Stimulated activated CD8-positive, alpha-beta memory T cell treated with anti-CD3 and anti-CD28 coated beads, Interleukin-4, amount 100 ng/mL, for 48 hours (primary cell): ENCODE measurements around the gene LETM1.

Experiments
- DNase-seq: peaks from one replicate; pipeline ENCODE4 v3.0.0-alpha.2; 2020

LETM1 gene

DNA sequence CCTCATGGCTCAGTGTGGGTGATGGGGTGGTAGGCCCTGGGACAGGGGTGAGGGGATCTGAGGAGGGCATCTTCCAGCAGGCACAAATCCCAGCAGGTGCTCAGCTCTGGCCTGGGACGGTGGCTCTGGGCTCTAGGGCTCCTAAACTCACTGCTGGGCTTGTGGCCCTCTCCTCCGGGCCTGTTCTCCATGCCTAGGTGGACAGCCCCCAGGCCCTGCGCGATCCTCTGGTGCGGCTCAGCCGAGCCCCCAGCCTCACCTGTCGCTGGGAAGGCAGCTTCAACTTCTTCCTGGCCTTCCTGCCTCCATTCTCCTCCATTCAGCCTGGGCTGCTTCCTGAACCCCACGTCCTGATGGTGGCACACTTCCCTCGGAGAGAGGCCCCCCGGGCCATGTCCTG, 82.2 kb downstream of the LETM1 start:
- no peak for DNase-seq

DNA sequence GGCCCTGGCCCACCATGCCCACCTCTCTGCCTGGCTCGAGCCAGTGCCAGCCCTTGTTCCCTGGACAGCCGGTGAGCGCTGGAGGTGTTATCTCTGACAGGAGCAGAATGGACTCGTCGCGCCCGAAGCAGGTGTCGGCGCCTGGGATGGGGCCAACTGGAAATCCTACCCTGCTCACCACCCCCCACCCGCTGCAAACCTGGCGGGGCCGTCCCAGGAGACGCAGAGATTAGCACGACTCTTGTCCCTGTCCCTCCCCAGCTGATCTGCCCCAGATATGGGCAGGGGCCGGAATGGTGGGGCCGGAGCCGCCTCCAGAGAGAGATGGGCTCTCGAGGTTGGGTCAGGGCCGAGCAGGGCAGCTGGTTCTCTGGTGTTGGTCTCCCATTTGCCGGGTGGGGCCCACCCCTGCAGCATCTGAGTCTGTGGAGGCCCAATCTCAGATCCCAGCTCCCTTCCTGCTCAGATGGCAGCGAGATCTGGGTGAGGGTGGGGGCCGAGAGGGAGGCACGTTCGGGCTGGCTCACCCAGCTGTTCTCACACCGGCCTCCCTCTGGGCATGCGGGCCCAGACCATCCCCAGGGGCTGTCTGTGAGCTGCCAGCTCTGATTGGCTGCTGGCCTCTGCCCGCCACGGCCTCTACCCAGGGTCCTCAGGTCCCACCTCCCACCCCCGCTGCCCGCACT, 83.0 kb downstream of the LETM1 start:
- no peak for DNase-seq

DNA sequence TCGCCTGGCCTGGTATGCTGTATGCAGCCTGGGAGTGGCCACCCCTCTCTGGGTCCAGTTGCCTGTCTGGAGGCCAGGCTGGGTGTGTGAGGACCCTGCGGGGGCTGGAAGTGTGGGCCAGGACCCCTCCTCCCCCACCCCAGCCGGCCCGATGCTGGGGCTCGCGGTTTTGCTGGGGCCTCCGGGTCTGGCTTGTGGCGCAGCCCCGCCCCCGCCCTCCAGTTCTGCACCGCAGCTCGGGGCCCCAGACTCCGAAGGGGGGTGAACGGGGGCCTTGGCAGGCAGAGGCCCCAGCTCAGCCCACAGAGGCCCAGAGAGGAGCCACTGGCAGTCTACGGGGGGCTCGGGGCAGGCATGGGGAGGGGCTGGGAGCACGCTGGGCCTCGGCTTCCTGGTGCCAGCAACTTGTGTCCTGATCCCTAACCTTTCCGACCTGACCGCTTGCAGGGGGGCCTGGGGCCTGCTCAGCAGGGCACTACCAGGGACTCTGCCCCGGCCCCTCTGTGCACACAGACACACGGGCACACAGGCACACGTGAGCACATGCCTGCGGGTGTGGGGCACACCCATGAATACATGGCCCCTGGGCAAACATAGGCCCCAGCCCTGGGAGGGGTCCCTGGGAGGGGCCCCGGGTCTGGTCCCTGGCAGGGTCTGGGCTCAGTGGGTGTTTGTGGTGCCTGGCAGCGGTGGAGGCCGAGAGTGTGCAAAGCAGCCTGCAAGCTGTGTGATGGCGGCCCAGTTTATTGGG, 84.2 kb downstream of the LETM1 start:
- no peak for DNase-seq

GRCh38 chr4:1770791-1771231, 85.1 kb downstream of the LETM1 start:
- DNase-seq: no peak

- no peak for DNase-seq
These were observed 85.7 kb downstream of the LETM1 start for GRCh38 chr4:1770245-1770644.

- no peak for DNase-seq
These were observed 86.3 kb downstream of the LETM1 start for GRCh38 chr4:1769692-1770091.

DNA sequence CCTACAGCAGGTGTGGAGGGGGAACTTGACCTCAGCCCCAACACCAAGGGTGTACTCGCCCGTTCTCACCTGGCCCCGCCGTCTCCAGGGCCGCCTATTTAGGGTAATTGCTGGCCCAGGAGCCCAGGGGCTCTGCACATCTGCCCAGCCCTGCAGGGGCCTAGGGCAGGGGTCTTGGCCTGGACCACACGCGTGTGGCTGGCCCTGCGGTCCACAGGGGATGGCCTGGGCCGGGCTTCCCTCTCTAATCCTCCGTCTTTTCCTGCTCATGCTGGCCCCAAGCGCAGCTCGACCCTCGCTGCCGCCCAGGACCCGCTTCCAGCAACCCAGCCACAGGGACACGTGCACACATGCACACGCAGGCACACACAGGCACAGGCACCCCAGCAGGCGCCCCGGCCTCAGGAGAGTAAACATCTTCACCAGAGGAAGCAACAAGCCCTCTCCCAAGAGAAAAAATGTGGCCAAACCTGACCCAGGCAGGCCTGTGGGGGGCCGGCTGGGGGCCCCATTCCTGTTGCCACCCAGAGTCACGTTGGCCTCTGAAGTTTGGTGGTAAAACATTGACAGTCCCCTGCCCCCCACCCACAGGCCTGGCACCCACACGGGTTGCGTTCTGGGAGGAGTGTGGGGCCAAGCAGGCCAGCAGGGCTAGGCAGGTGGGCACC, 87.5 kb downstream of the LETM1 start:
- DNase-seq: no peak

DNA sequence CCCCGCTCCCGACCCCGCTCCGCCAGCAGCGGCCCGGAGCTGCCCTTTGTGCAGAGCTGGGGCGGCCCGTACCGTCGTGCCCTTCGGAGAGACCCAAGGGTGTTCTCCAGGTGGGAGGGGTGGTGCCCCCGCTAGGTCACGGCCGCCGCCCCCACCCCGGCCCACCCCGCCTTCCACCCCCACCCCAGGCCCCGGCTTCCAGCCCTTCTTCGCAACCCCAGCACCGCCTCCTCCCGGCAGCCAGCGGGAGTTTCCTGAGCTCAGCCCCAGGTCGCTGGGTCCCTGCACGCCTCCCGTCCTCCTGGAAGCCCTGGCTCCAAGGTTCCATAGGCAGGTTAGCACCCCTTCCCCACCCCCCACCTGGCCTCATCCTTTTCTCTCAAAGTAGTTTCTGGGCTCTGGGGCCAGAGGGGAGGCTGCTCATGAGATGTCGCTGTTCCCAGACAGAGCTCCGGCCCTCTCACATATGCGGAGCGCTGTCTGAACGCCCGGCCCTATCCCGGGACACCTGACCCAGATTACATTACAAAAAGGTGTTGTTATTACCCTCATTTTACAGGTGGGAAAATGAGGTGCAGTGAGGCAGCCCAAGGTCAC, 88.1 kb downstream of the LETM1 start:
- DNase-seq: peak; percentile 54

DNA sequence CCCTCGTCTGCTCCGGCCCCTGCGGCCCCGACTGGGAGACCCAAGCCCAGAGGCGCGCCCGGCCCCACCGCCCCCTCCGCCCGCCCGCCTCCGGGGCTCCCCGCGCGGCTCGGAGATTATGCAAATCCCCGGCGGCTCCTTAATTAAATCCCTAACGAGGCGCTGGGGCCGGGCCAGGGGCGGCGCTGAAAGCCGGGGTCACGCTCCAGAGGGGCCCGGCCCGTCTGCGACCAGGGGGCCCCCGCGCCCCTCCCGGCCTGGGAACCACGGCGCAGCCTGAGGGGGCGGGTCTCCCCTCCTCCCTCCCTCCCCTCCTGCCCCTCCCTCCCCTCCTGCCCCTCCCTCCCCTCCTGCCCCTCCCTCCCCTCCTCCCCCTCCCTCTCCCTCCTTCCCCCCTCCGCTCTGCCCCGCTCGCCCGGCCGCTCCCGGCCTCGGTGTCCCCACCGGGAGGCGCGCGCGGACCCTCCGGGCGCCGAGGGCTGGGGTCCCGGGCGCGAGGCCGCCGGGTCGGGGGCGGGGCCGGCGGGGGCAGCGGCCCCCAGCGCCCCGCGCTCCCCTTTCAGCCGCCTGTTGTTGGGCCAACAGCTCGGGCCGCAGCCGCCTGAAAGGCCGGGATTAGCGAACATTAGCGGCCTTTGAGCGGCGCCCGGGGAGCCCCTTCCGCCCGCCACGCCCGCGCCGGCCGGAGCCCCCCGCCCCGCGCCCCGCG, 88.7 kb downstream of the LETM1 start:
- DNase-seq: no peak

DNA sequence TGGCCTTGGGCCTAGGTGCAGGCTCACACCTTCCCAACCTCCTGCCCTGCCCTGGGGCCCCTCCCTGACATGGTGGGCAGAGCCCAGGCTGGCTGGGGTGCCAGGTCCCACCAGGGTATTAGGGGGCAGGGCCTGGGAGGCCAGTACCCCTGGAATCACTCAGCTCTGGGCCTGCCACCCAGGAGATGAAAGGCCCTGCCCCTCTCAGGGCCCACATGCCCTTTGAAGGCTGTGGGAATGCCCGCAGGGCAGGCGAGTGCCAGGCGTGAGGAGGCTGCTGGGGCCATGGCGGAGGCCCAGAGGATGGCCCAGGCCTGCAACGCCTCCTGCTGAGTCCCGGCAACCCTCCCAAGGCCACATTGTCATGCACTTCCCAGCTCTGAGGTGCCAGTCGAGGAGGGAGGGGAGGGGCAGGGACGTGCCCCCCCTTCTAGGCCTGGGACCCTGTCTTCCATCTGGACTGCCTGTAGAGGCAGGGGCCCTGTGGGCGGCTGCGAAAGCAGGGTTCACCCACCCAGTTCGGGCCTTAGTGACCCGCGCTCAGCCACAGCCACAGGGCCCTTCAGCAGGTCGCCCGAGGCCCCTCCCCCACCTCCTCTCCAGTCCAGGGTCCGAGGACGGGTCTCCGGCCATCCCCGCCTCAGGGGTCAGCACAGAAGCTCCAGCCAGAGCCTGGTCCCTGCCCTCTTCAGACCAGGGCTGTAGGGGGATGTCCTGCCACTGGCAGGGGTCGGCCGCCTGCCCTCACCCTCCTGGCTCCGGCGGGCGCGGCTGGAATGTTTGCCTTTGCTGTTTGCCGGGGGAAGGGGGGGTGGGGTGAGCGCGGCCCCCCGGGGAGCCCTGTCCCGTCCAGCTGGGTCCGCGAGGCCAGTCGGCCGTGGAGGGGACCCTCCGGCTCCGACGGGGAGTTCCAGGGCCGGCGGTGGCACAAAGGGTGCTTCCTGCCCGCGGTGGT, 89.6 kb downstream of the LETM1 start:
- no peak for DNase-seq

DNA sequence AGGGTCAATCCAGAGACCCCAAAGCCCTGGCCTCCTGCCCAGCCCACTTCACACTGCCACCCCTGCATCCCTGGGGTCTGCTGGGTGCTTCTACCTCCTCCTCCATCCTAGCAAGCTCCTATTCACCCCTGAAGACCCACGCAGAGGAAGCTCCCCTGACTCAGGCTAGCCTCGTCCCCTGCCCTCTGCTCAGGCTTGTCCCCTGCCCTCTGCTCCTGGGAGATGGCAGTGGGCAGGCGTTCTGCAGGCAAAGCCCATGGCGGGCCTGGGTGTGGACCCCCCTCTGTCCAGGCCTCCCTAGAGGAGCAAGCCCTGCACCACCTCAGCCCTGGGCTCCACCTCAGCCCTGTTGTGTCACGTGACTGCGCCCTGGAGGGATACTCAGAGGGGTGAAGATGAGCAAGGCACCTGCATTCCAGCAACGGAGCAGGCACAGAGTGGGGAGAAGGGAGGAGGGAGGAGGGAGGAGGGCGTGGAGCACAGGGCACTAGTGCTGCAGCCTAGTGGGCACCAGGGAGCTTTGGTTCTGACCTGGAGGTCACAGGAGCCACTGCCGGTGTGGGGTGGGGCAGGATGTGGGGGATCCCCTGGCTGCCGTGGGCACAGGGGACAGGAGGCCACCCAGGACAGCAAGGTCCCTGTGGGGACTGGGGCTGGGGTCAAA, 90.4 kb downstream of the LETM1 start:
- no peak for DNase-seq

DNA sequence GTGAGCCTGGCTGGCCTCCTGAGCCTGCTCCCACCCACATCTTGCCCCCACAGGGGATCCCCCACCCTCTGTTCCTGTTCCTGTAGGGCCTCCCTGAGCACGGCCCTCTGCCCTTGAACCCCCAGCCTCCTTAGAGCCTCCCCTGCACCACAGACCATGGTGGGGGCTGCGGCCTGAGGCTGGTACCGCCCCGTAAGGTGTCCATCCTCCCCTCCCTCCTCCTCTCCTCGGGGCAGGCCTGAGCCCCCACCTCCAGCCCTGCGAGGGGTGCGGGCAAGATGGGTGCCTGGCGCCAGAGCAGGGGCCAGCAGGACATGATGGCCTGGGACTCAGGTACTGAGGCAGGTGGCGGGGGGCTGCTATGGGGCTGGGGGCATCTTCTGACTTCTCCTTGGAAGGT, 91.3 kb downstream of the LETM1 start:
- DNase-seq: no peak

DNA sequence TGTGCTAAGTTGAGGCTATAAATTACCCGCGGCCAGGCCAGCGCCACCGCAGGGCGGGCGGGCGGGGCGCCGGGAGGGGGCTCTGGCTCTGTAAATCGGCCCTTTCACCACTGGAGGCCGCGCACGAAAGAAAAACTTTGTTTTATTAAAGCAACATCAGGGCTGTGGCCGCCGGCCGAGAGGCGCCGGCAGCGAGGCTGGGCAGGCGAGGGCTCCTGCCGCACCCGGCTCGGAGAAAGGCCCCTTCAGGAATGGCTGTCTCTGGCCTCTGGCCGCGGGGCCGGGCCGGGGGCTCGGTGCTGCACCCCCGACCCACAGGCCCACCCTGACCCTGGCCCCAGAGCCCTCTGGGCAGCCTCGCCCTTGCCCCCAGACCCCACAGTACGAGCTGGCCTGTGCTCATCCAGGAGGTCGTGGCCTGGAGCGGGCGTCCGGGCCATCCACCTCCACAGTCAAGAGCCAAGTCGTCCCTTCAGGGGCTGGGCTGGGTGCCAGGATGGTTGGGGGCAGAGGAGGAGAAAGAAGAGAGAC, 92.3 kb downstream of the LETM1 start:
- no peak for DNase-seq

DNA sequence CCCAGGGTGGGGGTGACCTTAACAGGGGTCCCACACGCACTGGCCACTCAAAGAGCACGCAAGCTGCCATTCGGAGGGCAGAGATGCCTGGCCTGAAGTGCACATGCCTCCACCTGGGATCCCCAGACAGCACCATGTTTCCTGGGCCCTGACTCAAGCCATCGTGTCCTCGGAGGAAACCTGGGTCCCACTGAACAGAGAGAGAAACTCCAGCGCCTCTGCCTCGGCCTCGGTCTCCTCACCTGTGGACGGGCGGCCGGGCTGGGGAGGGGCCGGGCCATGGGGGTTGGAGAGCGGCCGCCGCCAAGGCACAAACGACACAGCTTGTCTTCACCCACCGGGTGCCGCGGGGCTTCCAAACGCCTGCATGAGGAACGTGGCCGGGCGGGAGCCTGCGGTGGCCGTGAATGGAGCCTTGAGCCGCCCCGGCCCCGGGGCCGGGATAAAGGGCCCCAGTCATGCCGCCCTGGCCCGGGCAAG, 92.8 kb downstream of the LETM1 start:
- DNase-seq: no peak

- DNase-seq: no peak
These were observed 93.5 kb downstream of the LETM1 start for GRCh38 chr4:1762264-1763010.
